Adipocyte (in vitro differentiated cells): ENCODE results near the gene MAN1A1.

Source experiments
- DNase-seq: peaks from one replicate; pipeline ENCODE4 v3.0.0-alpha.2; 2015; ENCODE audit warnings: low read depth
- H3K27me3 ChIP-seq: replicated peaks from 2 replicates; pipeline ENCODE4 v1.7.0; 2013; ENCODE audit warnings: mild to moderate bottlenecking, low read length, moderate library complexity; ENCODE audit not compliant: control insufficient read depth, insufficient read depth
- H3K36me3 ChIP-seq: 2 replicates; pipeline ENCODE4 v1.7.0; 2013; ENCODE audit warnings: low read length, mild to moderate bottlenecking, moderate library complexity; ENCODE audit not compliant: control insufficient read depth, insufficient read depth, severe bottlenecking
- H3K4me1 ChIP-seq: 2 replicates; pipeline ENCODE4 v1.7.0; 2013; ENCODE audit warnings: mild to moderate bottlenecking, low read length, moderate library complexity; ENCODE audit not compliant: control insufficient read depth, insufficient read depth
- H3K4me3 ChIP-seq: 2 replicates; pipeline ENCODE4 v1.7.0; 2013; ENCODE audit warnings: mild to moderate bottlenecking, low read length, moderate library complexity
- H3K9ac ChIP-seq: 2 replicates; pipeline ENCODE4 v1.7.0; 2013; ENCODE audit warnings: mild to moderate bottlenecking, low read length, moderate library complexity
- H3K9me3 ChIP-seq: 2 replicates; pipeline ENCODE4 v1.7.0; 2013; ENCODE audit warnings: mild to moderate bottlenecking, low read length, moderate library complexity; ENCODE audit not compliant: control insufficient read depth

The MAN1A1 gene

DNA sequence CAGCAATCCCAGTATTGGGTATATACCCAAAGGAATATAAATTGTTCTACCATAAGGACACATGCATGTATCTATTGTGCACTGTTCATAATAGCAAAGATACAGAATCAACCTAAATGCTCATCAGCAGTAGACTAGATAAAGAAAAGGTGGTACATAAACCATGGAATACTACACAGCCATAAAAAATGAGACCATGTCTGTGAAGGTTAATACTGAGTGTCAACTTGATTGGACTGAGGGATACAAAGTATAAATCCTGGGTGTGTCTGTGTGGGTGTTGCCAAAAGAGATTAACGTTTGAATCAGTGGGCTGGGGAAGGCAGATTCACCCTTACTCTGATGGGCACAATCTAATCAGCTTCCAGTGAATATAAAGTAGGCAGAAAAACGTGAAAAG is 86.9 kb downstream of the MAN1A1 start:
- no peak for DNase-seq
- Histone ChIP-seq H3K9me3 (no peaks in the 10 kb centered on the region), H3K27me3 (no peaks in the 10 kb centered on the region), H3K9ac (no peak overlapping the region), H3K4me3 (no peak overlapping the region), H3K36me3 (peaks cover 5% of the 10 kb centered on the region), H3K4me1 (peaks cover 16% of the 10 kb centered on the region)

DNA sequence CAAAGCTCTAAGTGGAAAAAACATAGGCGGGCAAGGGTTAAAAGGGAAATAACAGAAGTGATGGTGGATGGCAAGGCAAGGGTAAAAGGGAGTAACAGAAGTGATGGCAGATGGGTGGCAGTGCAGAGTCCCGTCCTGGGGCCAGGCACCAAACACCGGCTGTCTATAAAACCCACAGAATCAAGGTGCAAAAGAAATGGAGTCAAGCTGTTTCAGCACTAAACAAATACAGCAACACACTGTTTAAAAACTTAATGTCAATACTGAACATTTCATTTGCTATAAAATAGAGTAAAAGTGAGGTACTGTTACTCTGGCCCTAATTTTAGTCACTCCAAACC is 87.6 kb downstream of the MAN1A1 start:
- no peaks in the 10 kb centered on the region for H3K27me3 ChIP-seq
- DNase-seq: no peak
- H3K9ac ChIP-seq: no peak overlapping the region
- H3K4me3 ChIP-seq: no peak overlapping the region
- H3K9me3 ChIP-seq: no peaks in the 10 kb centered on the region
- H3K36me3 ChIP-seq: peaks cover 5% of the 10 kb centered on the region
- peaks cover 16% of the 10 kb centered on the region for H3K4me1 ChIP-seq

DNA sequence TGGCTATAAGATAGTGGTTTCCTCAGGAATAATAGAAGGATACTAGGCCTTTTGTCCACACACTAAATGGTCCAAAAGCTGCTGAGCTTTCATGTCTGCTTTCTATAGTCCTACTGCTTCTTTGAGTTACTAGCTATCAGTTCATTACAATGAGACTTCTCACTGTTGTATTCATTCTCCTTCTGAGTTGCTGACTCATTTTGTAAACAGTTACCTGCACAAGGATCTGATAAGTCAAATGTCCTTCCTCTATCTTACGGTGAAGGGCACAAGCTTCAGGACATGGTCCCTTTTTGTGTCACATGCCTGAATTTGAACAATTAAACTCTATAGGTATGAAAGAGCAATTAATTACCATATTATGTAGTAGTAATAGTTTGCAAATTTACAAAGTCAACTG is 90.5 kb downstream of the MAN1A1 start:
- H3K27me3 ChIP-seq: no peaks in the 10 kb centered on the region

DNA sequence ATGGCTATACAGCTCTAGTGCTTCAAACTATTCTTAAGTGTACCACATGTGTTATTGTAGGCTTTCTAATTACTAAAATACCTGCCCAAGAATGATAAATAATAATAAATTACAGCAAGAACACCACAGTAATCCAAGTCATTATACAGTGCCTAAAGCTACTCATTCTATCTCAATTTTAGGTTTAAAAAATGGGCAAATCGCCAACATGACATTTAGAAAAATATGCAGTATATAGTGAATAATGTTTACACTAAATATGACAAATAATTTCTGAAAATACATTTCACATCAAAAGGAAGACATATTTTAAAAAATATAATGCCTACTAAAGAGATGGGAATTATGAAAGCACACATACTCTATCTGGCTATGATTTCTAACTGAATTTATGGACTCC is 91.8 kb downstream of the MAN1A1 start:
- no peak for DNase-seq
- Histone ChIP-seq H3K9ac (no peak overlapping the region), H3K4me3 (no peak overlapping the region), H3K9me3 (no peaks in the 10 kb centered on the region), H3K4me1 (peaks cover 16% of the 10 kb centered on the region), H3K36me3 (peaks cover 9% of the 10 kb centered on the region), H3K27me3 (no peaks in the 10 kb centered on the region)

More for the DNA sequence above, 90.5 kb downstream of the MAN1A1 start:
- H3K9ac ChIP-seq: no peak overlapping the region
- no peaks in the 10 kb centered on the region for H3K9me3 ChIP-seq
- peaks cover 16% of the 10 kb centered on the region for H3K4me1 ChIP-seq
- H3K36me3 ChIP-seq: peaks cover 11% of the 10 kb centered on the region
- DNase-seq: no peak
- no peak overlapping the region for H3K4me3 ChIP-seq

DNA sequence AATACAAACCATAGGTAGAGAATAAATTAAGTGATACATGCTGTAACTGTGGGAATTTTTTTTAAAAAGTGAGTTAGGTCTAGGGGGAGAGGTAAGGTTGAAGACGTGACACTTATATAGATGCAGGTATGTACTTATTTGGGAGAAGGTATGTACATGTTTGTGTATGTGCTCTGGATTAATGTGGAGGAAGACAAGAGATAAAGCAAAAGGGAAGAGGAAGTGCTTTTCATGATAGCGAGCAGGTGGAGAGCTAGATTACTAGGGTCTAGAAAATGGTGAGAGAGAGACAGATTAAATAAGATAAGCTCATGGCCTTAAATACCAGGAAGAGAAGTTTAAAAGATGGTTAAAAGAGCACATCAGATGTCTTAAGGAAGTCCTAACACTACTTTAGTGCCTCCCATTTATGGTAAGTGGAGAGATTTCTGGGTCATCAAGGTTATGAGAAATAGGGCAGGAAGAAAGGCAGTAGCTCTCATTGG is 92.5 kb downstream of the MAN1A1 start:
- H3K9me3 ChIP-seq: no peaks in the 10 kb centered on the region
- H3K9ac ChIP-seq: no peak overlapping the region
- peaks cover 15% of the 10 kb centered on the region for H3K4me1 ChIP-seq
- DNase-seq: no peak
- H3K4me3 ChIP-seq: no peak overlapping the region
- H3K36me3 ChIP-seq: peaks cover 6% of the 10 kb centered on the region
- H3K27me3 ChIP-seq: no peaks in the 10 kb centered on the region

DNA sequence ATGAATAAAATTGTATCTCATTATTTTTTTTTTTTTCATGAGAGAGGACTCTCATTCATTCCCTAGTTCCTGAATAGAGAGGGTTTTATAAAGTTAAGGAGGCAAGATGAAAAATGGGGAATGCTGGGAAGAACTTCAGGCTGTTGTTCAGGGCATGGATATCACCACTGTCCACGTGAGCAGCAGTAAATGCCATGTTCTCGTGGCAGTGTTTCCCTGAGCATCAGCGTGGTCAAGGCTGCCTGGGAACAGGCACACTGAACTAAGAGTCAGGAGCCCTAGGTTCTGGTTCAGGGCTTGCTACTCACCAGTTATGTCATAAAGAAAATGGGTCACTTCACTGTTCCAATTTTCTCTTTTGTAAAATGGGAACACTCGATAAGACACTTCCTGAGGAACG is 93.2 kb downstream of the MAN1A1 start:
- Histone ChIP-seq H3K4me3 (no peak overlapping the region), H3K27me3 (no peaks in the 10 kb centered on the region), H3K36me3 (peaks cover 7% of the 10 kb centered on the region), H3K9ac (no peak overlapping the region), H3K4me1 (peaks cover 9% of the 10 kb centered on the region), H3K9me3 (no peaks in the 10 kb centered on the region)
- no peak for DNase-seq

DNA sequence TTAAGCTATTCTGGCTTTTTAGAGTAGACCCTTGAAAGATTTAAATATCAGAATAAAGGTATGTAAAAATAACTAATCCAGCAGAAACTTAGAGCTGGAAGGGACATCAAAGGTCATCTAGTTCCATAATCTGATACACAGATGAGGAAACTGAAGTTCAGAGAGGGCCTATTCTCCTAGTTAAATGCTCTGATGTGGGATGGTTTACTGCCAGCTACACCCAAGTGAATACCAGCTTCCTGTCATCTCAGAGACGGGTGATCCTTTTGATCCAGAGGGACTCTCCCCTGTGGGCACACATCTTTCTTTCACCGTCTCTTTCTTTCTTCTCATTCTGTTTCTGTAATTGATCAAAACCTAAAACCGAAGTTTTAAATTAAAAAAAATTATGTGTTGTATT is 94.1 kb downstream of the MAN1A1 start:
- DNase-seq: no peak
- H3K9ac ChIP-seq: no peak overlapping the region
- H3K9me3 ChIP-seq: no peaks in the 10 kb centered on the region
- no peaks in the 10 kb centered on the region for H3K27me3 ChIP-seq
- H3K4me3 ChIP-seq: no peak overlapping the region
- peaks cover 4% of the 10 kb centered on the region for H3K4me1 ChIP-seq
- peaks cover 15% of the 10 kb centered on the region for H3K36me3 ChIP-seq

DNA sequence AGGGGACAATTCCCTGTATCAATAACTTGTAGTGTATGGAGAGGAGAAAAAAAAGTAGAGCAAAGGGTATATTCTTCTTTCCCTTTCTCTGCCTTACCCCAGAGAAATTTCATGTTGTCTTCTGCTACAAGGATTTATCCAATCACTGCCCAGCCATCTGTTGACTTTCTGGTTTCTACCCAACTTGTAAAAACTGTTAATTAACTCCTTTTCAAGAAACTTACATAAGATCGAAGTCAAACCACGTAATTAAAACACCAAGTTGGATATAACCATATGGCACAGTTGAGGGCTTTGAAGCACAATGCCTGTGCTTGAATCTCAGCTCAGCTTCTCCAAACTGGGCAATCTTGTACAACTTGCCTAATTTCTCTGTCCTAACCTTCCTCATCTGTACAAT is 99.5 kb downstream of the MAN1A1 start:
- H3K4me3 ChIP-seq: no peak overlapping the region
- H3K9me3 ChIP-seq: no peaks in the 10 kb centered on the region
- H3K27me3 ChIP-seq: no peaks in the 10 kb centered on the region
- H3K36me3 ChIP-seq: peaks cover 41% of the 10 kb centered on the region
- H3K4me1 ChIP-seq: peaks cover 7% of the 10 kb centered on the region
- H3K9ac ChIP-seq: no peak overlapping the region
- no peak for DNase-seq

DNA sequence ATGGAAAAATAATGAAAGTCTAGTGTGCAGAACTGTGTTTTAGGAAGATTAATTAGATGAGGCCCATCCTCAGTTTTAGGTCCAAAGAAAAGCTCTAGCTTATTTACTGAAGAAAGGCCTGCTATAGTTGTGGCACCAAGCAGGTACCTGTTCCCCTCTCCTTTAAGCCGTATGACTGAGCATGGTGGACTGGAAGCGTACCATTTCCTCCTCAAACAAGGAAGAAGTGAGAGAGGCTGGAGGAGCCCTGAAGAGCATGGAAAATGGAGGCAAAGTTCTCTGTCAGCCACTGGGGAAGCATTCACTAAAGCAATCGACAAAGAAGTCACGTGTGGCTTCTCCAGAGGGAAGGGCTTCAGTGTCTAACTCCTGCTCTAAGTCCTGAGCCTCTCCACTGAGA is 100.2 kb downstream of the MAN1A1 start:
- no peak overlapping the region for H3K4me3 ChIP-seq
- peaks cover 7% of the 10 kb centered on the region for H3K4me1 ChIP-seq
- H3K9me3 ChIP-seq: no peaks in the 10 kb centered on the region
- H3K9ac ChIP-seq: no peak overlapping the region
- no peak for DNase-seq
- H3K27me3 ChIP-seq: no peaks in the 10 kb centered on the region
- H3K36me3 ChIP-seq: peaks cover 44% of the 10 kb centered on the region

DNA sequence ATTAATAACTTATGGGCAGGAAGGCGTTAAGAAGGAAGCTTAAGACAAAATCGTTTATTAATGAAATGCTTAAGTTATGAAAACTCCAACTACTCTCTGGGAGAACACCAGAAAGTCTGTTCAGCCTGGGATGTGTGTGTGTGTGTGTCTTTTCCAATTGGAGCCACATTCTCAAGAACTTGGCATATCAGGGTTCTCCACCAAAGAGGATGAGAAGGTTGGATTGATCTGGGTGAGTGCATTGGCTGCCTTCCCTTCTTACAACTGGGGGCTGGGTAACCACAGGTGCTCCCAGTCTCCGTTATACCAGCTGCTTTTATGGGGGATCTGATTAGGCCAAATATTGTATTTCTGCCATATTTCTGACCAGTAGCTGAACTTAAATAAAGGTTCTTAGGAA is 102.1 kb downstream of the MAN1A1 start:
- peaks cover 7% of the 10 kb centered on the region for H3K4me1 ChIP-seq
- H3K36me3 ChIP-seq: peaks cover 44% of the 10 kb centered on the region
- DNase-seq: no peak
- H3K9me3 ChIP-seq: no peaks in the 10 kb centered on the region
- no peaks in the 10 kb centered on the region for H3K27me3 ChIP-seq
- no peak overlapping the region for H3K9ac ChIP-seq
- no peak overlapping the region for H3K4me3 ChIP-seq

DNA sequence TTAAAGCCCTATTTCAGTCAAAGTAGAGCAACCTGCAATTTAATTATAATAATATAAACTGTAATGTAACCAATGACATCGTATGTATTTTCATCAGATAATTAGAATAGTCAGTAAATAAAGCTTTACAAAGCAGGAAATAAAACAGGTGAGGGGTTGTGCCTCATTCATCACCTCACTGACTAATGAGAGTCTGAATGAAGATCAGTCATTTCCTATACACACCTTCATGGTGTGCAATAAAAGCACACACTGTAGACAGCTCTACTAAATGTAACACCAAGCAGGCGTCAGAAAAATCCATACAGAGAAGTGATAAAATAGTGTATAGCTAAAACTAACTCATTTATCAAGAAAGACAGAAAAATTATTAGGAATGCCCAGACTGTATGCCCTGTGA is 105.9 kb downstream of the MAN1A1 start:
- no peak for DNase-seq
- Histone ChIP-seq H3K9ac (no peak overlapping the region), H3K4me1 (peaks cover 19% of the 10 kb centered on the region), H3K27me3 (no peaks in the 10 kb centered on the region), H3K36me3 (peaks cover 35% of the 10 kb centered on the region), H3K9me3 (no peaks in the 10 kb centered on the region), H3K4me3 (no peak overlapping the region)

DNA sequence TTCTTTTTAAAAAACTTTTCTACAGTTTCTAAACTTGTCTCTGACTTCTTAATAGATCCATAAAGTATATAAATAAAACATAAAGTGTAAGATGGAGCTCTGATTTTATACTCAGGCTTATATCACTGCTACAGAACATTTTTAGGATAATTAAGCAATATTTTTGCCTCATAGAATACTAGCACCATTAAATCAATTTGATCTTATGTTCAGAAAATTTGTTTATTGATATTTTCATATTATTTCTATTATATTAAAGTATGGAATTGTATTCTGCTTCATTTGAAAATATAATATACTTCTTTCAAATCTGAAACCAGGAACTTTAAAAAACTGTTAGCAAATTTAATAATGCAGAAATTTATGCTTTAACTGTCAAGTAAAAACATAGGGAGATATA is 106.5 kb downstream of the MAN1A1 start:
- Histone ChIP-seq H3K4me3 (no peak overlapping the region), H3K4me1 (peaks cover 19% of the 10 kb centered on the region), H3K36me3 (peaks cover 33% of the 10 kb centered on the region), H3K9me3 (no peaks in the 10 kb centered on the region), H3K9ac (no peak overlapping the region), H3K27me3 (no peaks in the 10 kb centered on the region)
- no peak for DNase-seq
